ENCODE measurements around the gene PNPLA7. TPM values are rescaled to one million over a fixed set of nuclear protein-coding genes. Genes with fewer than 3 reads are reported as not detected.
A peak's percentile ranks its signal among the peaks of the same experiment; 100 is the strongest.
"Not testable (repeated sequence)": the region's sequence is repeated elsewhere in the genome, so short reads cannot be mapped to it uniquely, and the experiment has no call there.

The PNPLA7 gene
- total and polyA plus RNA-seq, 12 donors = 0.83 to 22.6 (median 9.4) TPM

DNA sequence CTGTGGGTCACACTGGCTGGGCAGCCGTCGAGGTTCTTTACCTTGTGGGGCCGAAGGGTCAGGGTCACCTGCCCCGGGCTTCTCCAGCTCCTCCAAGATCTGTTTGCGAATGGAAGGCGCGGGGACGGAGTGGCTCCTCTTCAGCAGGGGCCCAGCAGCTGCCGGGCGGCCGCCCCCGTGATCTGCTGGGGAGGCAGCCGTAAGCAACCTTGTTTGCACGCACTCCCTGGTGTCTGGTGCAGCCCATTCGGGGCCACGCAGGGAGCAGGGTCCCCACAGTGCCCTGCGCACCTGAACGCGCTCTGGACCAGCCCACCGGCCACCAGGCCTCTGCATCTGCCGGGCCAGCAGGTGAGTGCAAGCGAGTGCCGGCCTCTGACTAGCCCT is 34.9 kb downstream of the PNPLA7 start:
- peak in 1 of 8 donors; percentile 47 for ATAC-seq
- H3K36me3 ChIP-seq = peaks cover 0 to 5% (median 0%) of the 10 kb centered on the region in 9 donors
- intact Hi-C loops (cut with DNase I) = no loop called here
- TF ChIP-seq, protein P1, sequence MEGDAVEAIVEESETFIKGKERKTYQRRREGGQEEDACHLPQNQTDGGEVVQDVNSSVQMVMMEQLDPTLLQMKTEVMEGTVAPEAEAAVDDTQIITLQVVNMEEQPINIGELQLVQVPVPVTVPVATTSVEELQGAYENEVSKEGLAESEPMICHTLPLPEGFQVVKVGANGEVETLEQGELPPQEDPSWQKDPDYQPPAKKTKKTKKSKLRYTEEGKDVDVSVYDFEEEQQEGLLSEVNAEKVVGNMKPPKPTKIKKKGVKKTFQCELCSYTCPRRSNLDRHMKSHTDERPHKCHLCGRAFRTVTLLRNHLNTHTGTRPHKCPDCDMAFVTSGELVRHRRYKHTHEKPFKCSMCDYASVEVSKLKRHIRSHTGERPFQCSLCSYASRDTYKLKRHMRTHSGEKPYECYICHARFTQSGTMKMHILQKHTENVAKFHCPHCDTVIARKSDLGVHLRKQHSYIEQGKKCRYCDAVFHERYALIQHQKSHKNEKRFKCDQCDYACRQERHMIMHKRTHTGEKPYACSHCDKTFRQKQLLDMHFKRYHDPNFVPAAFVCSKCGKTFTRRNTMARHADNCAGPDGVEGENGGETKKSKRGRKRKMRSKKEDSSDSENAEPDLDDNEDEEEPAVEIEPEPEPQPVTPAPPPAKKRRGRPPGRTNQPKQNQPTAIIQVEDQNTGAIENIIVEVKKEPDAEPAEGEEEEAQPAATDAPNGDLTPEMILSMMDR (IDR thresholded peaks at IDR 0.05) = no peak
- H3K27me3 ChIP-seq = no peaks in the 10 kb centered on the region
- H3K4me1 ChIP-seq = no peaks in the 10 kb centered on the region
- H3K9me3 ChIP-seq = no peaks in the 10 kb centered on the region
- H3K4me3 ChIP-seq = no peak overlapping the region
- WGBS, 2 donors = 90 to 91% methylated on average over 18 to 23 of the region's 23 CpGs
- H3K27ac ChIP-seq = no peak overlapping the region
- DNase-seq = no peak

DNA sequence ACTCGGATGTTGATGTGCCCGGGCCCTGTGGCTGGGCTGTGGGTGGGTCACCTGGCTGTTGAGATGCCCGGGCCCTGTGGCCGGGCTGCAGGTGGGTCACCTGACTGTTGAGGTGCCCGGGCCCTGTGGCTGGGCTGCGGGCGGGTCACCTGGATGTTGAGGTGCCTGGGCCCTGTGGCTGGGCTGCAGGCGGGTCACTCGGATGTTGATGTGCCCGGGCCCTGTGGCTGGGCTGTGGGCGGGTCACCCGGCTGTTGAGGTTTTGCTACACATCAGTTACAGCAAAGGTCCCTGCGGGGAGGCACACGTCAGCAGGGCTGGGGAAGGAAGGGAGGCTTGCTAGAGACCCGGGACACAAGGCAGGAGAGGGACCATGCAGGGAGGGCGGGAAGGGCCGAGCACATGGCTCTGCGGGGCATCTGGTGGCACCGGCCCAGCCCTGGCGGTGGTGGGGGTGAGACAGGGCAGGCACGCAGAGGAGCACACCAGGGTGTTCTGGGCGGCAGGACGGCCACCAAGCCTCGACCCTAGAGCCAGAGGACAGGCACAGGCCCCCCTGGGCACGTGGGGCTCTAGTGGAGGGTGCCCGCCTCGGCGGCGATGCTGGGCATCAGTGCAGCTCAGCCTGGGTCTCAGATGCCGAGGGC is 35.4 kb downstream of the PNPLA7 start:
- WGBS, 2 donors = 91 to 94% methylated on average over 21 to 29 of the region's 30 CpGs
- ATAC-seq = peak in 1 of 8 donors; percentile 67
- intact Hi-C loops (cut with DNase I) = no loop called here

DNA sequence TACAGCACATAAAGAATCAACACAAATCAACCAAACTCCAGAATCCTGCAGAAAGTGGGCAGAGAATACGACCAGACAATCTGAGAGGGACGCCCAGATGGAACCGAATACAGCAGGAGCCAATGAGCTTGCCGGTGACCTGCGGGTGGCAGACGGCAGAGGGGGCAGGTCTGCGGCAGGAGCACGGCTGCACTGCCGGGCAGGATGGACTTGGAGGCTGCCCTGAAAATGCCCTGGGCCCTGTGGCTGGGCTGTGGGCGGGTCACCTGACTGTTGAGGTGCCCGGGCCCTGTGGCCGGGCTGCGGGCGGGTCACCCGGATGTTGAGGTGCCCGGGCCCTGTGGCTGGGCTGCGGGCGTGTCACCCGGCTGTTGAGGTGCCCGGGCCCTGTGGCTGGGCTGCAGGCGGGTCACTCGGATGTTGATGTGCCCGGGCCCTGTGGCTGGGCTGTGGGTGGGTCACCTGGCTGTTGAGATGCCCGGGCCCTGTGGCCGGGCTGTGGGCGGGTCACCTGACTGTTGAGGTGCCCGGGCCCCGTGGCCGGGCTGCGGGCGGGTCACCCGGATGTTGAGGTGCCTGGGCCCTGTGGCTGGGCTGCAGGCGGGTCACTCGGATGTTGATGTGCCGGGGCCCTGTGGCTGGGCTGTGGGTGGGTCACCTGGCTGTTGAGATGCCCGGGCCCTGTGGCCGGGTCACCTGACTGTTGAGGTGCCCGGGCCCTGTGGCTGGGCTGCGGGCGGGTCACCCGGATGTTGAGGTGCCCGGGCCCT is 36.2 kb downstream of the PNPLA7 start:
- intact Hi-C loops (cut with DNase I); H3K4me1 ChIP-seq; ATAC-seq; H3K4me3 ChIP-seq; H3K27me3 ChIP-seq; DNase-seq; H3K36me3 ChIP-seq; H3K9me3 ChIP-seq; H3K27ac ChIP-seq: not testable (repeated sequence)
- WGBS, 2 donors = 91% methylated on average over 42 of the region's 42 CpGs

More for the DNA sequence above, 35.4 kb downstream of the PNPLA7 start:
- no peaks in the 10 kb centered on the region for H3K4me1 ChIP-seq
- TF ChIP-seq, protein P1 (IDR thresholded peaks at IDR 0.05) = no peak
- peaks cover 0 to 5% (median 0%) of the 10 kb centered on the region in 9 donors for H3K36me3 ChIP-seq
- H3K27ac ChIP-seq = no peak overlapping the region
- no peak for DNase-seq
- H3K4me3 ChIP-seq = no peak overlapping the region
- H3K27me3 ChIP-seq = no peaks in the 10 kb centered on the region
- H3K9me3 ChIP-seq = peaks cover 0 to under 1% (median 0%) of the 10 kb centered on the region in 11 donors

DNA sequence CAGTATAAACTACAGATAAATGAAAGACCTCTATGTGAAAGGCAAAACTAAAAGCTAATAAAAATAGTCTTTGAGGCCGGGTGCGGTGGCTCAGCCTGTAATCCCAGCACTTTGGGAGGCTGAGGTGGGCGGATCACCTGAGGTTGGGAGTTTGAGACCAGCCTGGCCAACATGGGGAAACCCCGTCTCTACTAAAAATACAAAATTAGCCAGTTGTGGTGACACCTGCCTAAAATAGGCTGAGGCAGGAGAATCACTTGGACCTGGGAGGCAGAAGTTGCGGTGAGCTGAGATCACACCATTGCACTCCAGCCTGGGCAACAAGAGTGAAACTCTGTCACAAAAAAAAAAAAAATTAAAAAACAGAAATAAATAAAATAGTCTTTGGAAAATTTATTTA is 37.1 kb downstream of the PNPLA7 start:
- H3K27ac ChIP-seq; H3K9me3 ChIP-seq; DNase-seq; intact Hi-C loops (cut with DNase I); H3K27me3 ChIP-seq; H3K36me3 ChIP-seq; ATAC-seq; H3K4me1 ChIP-seq; H3K4me3 ChIP-seq: not testable (repeated sequence)
- 94 to 96% methylated on average over 5 of the region's 5 CpGs for WGBS, 2 donors

DNA sequence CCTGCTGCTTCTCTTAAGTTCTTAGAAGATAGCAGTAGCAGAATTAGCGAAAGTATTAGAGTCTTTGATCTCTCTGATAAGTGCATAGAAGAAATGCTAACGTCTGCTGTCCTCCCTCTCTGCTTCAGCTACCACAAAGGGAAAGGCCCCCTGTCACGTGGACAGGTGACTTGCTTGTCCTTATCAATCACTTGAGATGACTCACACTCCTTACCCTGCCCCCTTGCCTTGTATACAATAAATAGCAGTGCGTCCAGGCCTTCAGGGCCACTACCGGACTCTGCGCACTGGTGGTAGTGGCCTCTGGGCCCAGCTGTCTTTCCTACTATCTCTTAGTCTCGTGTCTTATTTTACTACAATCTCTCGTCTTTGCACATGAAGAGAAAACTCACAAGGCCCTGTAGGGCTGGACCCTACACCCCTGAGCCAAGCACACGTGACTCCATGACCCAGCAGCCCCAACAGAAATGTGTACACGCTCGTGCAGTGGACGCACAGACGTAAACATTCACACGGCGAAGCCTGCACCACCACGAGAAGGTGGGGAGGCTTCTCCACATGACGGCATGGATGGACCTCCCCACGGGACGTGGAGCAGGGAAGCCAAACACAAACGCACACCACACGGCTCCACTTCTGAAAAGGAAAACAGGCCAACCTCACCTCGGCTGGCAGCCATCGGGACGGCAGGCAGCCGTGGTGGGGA is 38.3 kb downstream of the PNPLA7 start:
- intact Hi-C loops (cut with DNase I) = no loop called here
- no peak for DNase-seq
- Histone ChIP-seq H3K27me3 (no peaks in the 10 kb centered on the region), H3K9me3 (peaks cover 0 to 3% (median 0%) of the 10 kb centered on the region in 11 donors), H3K4me3 (no peak overlapping the region), H3K36me3 (peaks cover 0 to 9% (median 0%) of the 10 kb centered on the region in 9 donors), H3K27ac (no peak overlapping the region), H3K4me1 (no peaks in the 10 kb centered on the region)
- 88 to 90% methylated on average over 25 of the region's 25 CpGs for WGBS, 2 donors
- ATAC-seq = no peak
- TF ChIP-seq, protein P1 (IDR thresholded peaks at IDR 0.05) = no peak

DNA sequence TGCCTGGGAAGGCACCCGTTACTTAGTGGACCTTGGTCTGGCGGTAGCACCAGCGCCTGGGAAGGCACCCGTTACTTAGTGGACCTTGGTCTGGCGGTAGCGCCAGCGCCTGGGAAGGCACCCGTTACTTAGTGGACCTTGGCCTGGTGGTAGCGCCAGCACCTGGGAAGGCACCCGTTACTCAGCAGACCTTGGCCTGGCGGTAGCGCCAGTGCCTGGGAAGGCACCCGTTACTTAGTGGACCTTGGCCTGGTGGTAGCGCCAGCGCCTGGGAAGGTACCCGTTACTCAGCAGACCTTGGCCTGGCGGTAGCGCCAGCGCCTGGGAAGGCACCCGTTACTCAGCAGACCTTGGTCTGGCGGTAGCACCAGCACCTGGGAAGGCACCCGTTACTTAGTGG is 39.1 kb downstream of the PNPLA7 start:
- DNase-seq; H3K9me3 ChIP-seq; H3K4me1 ChIP-seq; H3K36me3 ChIP-seq; H3K4me3 ChIP-seq; ATAC-seq; intact Hi-C loops (cut with DNase I); H3K27ac ChIP-seq; H3K27me3 ChIP-seq: not testable (repeated sequence)
- WGBS, 2 donors = 94% methylated on average over 22 of the region's 22 CpGs

All from heart right ventricle (tissue), 16 donors.